ENCODE data around the gene NRCAM.

NRCAM gene

DNA sequence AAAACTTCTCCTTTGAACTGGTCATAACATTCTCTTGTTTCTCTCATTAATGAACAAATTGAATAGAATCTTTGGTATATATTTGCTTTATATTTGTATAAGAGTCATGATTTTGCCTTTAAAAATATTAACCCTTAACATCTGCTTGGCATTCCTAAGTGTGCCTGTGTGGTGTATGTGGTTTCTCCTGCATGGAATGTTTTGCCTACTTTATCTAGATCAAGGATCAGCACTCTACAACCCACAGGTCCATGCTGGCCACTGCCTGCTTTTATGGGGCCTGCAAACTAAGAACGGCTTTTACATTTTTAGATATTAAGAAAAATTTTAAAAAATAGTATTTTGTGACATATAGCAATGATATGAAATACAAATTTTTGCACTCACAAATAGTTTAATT, 321.8 kb downstream of the NRCAM start:
- no peak for DNase-seq (ENCODE audit: low read depth)
- H3K4me3 ChIP-seq (ENCODE audit: low read depth, low read length), result no peak overlapping the region
- TF ChIP-seq, protein P1, sequence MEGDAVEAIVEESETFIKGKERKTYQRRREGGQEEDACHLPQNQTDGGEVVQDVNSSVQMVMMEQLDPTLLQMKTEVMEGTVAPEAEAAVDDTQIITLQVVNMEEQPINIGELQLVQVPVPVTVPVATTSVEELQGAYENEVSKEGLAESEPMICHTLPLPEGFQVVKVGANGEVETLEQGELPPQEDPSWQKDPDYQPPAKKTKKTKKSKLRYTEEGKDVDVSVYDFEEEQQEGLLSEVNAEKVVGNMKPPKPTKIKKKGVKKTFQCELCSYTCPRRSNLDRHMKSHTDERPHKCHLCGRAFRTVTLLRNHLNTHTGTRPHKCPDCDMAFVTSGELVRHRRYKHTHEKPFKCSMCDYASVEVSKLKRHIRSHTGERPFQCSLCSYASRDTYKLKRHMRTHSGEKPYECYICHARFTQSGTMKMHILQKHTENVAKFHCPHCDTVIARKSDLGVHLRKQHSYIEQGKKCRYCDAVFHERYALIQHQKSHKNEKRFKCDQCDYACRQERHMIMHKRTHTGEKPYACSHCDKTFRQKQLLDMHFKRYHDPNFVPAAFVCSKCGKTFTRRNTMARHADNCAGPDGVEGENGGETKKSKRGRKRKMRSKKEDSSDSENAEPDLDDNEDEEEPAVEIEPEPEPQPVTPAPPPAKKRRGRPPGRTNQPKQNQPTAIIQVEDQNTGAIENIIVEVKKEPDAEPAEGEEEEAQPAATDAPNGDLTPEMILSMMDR (conservative IDR thresholded peaks at IDR 0.05; ENCODE audit: low read depth, low read length), result no peak

DNA sequence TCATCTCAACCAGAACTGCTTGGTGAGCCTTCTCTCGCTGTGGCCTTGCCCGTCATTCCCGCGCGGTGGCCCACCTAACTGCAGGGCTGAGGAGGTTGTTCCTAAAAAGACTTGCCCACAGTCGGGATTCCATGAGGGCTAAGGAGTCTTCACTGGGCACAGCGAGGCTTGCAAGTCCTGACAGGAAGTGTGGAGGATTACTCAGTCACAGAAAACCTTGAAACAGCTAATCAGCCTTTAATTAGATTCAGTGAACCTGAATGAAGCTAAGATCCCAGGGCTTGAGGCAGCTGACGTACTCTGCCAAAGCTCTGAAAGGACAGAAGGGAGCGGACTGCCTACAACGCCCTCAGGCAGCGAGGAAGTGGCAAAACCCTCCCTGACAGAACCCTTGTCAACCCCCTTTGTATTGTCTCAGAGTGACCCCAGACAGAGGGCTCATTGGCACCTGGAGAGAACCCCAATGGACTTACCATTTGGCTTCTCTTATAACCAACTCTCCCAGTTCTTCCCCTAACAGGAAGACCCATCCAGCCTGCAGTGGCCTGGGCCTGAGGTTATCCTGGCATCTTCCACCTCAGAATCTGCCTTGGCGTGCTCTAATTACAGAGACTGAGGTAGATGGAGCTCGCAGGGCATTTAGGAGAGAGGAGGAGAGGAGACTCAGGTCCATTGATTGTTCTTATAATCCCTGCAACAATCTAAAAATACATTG, 323.5 kb downstream of the NRCAM start:
- no peak overlapping the region for H3K4me3 ChIP-seq (ENCODE audit: low read depth, low read length)
- TF ChIP-seq, protein P1 (conservative IDR thresholded peaks at IDR 0.05; ENCODE audit: low read depth, low read length), result no peak
- no peak for DNase-seq (ENCODE audit: low read depth)

DNA sequence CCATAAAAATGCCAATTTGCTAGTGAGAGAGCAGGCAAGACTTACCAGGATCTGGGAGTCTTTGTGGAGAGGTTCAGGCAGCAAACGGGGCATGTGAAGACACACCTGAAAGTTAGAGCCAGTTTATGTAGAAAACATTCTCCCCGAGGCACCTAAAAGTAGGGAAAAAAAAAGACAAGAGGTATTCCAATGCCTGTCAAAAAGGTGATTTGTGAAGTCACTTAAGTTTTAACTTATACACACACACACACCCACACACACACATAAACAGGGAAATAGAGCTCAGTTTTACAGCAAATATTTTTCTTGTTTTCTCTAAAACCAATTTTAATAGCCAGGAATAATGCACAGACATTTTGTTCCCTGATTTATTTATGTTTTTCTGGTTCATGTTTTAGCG, 326.0 kb downstream of the NRCAM start, which contains the start of gene LAMB4:
TSS of gene LAMB4 (minus strand) at position 101 of the 400 bp plus-strand sequence. CDS start 7,197 bp downstream, outside the sequence.
- H3K4me3 ChIP-seq (ENCODE audit: low read depth, low read length), result no peak within 1 kb of the TSS
- TF ChIP-seq, protein P1 (conservative IDR thresholded peaks at IDR 0.05; ENCODE audit: low read depth, low read length), result no peak
- DNase-seq (ENCODE audit: low read depth), result no peak

DNA sequence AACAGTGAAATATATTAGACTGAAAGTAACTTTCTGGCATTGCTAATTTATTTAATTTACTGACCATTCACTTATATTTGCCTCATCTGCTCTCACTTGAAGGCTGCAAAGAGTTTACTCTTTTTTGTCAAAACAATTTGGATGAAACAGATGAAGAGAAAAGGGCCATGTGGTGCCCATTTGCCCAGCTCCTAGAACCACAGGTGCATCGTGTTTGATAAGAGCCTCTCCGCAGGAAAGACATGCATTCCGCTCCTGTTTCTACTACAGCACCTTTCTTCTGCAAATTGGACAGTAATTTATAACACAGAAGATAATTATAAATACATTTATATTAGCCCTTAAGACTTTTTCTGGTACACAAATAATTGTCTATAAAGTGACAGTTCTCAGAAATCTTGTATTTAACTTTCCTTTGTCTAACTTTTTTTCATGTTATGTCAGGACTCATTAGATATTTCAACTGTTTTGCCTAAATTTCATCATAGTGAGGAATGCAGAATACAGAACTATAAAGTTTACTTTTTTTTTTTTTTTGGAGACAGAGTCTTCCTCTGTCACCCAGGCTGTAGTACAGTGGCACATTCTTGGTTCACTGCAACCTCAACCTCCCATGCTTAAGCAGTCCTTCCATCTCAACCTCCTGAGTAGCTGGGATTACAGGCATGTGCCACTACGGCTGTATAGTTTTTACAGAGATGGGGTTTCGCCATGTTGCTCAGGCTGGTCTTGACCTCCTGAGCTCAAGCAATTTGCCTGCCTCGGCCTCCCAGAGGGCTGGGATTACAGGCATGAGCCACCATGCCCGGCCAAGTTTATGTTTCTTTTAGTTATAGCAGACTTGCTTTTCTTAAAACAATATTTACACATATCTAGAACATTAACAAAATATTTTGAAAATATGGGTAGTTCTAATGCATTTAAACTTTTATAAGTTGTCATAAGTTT, 326.9 kb downstream of the NRCAM start:
- peak; percentile 33 for DNase-seq (ENCODE audit: low read depth)
- TF ChIP-seq, protein P1 (conservative IDR thresholded peaks at IDR 0.05; ENCODE audit: low read depth, low read length), result no peak
- no peak overlapping the region for H3K4me3 ChIP-seq (ENCODE audit: low read depth, low read length)

DNA sequence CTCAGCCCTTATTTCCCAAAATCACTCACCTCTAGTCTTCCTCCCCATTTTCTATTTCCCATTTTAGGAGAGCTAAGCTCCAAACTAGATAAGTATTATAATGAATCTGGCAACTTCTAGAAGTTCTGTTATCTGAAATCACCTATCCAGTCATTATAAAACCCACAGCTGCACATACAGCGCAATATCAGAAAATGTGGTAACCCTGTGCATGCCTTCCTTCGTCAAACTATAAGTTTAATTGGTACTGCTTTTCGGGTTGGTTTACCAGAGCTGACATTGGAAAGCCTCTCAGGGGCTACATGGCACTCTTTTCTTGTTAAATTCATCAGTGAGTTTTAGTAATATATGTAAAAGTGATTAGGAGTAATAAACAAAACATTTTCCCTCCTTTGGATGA, 327.7 kb downstream of the NRCAM start:
- no peak overlapping the region for H3K4me3 ChIP-seq (ENCODE audit: low read depth, low read length)
- no peak for DNase-seq (ENCODE audit: low read depth)
- TF ChIP-seq, protein P1 (conservative IDR thresholded peaks at IDR 0.05; ENCODE audit: low read depth, low read length), result no peak

DNA sequence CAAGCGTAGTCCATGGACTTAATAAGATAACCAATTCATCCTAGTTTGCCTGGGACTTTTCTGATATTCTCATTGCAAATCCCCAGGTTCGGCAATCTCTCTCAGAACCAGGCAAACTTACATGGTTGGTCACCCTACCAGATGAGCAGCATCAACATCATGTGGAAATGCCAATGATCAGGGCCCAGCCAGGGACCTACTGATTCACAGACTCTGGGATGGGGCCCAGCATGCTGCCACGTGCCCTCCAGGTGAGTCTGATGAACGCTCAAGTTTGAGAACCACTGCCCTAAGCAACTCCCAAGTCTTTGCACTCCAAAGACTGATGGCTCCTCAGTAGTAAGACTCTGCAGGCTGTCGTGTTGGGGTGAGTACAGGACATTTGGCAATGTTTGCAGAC, 328.8 kb downstream of the NRCAM start:
- no peak overlapping the region for H3K4me3 ChIP-seq (ENCODE audit: low read depth, low read length)
- TF ChIP-seq, protein P1 (conservative IDR thresholded peaks at IDR 0.05; ENCODE audit: low read depth, low read length), result no peak
- DNase-seq (ENCODE audit: low read depth), result no peak
